ENCODE measurements around the gene CYSTM1. TPM values are rescaled to one million over a fixed set of nuclear protein-coding genes. Genes with fewer than 3 reads are reported as not detected.

Gene CYSTM1
- total RNA-seq, 2 experiments from 2014 or later = 15.8 to 18.5 TPM

DNA sequence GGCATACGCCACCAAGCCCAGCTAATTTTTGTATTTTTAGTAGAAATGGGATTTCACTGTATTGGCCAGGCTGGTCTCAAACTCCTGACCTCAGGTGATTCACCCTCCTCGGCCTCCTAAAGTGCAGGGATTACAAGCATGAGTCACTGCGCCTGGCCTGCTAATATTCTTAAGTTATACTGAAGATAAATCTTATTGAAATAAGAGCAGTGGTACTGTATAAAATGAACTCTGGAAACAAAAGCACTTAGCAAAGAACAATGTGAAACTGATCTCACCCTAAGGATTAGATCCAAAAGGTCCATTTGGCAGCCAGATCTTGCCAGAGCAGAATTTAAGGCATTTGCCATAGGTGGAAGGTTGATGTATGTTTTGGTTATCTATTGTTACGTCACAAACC, 27.1 kb downstream of the CYSTM1 start:
- H3K36me3 Mint-ChIP-seq (ENCODE audit: low read depth) = peaks cover 4% of the 10 kb centered on the region
- H3K27ac Mint-ChIP-seq = no peak overlapping the region
- no peaks in the 10 kb centered on the region for H3K4me1 Mint-ChIP-seq (ENCODE audit: low read depth)
- TF ChIP-seq CTCF (IDR thresholded peaks at IDR 0.05) = no peak
- H3K27me3 Mint-ChIP-seq = no peaks in the 10 kb centered on the region
- no peak for ATAC-seq
- DNase-seq = no peak
- POLR2A ChIA-PET = no interaction called here
- H3K9me3 Mint-ChIP-seq = no peaks in the 10 kb centered on the region
- intact Hi-C loops (cut with micrococcal nuclease) = no loop called here
- no peak overlapping the region for H3K4me3 Mint-ChIP-seq
- CTCF ChIA-PET = interaction anchor here (0.7 kb wide), 1 partner anchor 81 kb away, joined by 3 read pairs; no protein-coding TSS in a partner anchor

DNA sequence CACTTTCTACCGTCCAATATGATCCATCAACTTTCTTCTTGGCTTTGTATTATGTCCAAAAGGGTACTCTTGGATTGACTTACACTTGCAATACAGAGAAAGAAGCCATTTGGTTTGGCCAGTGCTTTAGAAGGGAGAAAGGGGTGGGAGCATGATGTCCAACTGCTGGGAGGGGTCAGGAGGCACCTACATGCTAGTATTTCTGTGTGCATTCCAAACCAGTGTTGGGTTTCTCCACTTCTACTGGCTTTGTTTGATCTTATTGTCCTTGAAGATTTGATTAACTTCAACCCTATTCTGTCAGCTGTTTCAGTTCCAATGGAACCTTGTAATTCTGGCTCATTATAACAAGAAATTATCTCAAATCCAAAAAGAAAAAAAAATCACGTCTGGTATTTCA, 27.6 kb downstream of the CYSTM1 start:
- Mint-ChIP-seq H3K27me3 (no peaks in the 10 kb centered on the region), H3K4me1 (ENCODE audit: low read depth) (peaks cover 5% of the 10 kb centered on the region), H3K36me3 (ENCODE audit: low read depth) (peaks cover 4% of the 10 kb centered on the region), H3K27ac (no peak overlapping the region), H3K9me3 (no peaks in the 10 kb centered on the region), H3K4me3 (no peak overlapping the region)
- intact Hi-C loops (cut with micrococcal nuclease) = no loop called here
- ChIA-PET CTCF (no interaction called here), POLR2A (no interaction called here)
- DNase-seq = no peak
- no peak for TF ChIP-seq CTCF (IDR thresholded peaks at IDR 0.05)
- ATAC-seq = no peak

DNA sequence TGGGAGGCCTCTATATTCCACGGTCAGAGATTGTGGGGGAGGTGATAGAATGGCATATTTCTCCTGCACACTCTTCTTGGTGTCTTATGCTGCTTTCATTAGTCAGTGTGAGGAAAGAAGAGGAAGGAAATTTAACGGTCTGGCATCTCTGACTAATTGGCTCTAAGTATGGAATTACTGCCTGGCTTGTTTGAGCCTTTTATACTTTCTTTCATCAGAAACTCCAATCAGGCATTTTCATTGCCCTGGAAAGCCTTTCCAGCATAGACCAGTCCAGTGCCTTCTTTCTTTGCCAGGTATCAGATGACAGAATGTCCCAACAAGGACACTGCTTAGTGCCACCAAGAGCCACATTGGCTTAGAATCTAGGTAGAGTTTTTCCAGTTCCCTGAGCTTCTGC, 30.2 kb downstream of the CYSTM1 start:
- no peak for ATAC-seq
- ChIA-PET POLR2A (no interaction called here), CTCF (interaction anchor here (0.8 to 1.4 kb wide), 3 partner anchors 8 to 60 kb away, joined by 3 to 4 read pairs (median 3); no protein-coding TSS in a partner anchor)
- DNase-seq = no peak
- H3K27ac Mint-ChIP-seq = no peak overlapping the region
- intact Hi-C loops (cut with micrococcal nuclease) = no loop called here
- H3K27me3 Mint-ChIP-seq = no peaks in the 10 kb centered on the region
- H3K4me3 Mint-ChIP-seq = no peak overlapping the region
- no peaks in the 10 kb centered on the region for H3K36me3 Mint-ChIP-seq (ENCODE audit: low read depth)
- TF ChIP-seq CTCF (IDR thresholded peaks at IDR 0.05) = no peak
- peaks cover 7% of the 10 kb centered on the region for H3K4me1 Mint-ChIP-seq (ENCODE audit: low read depth)
- H3K9me3 Mint-ChIP-seq = no peaks in the 10 kb centered on the region

GRCh38 chr5:140205952-140206351, 31.0 kb downstream of the CYSTM1 start:
- ATAC-seq (no peak), DNase-seq (no peak)
- H3K9me3 Mint-ChIP-seq = no peaks in the 10 kb centered on the region
- no peaks in the 10 kb centered on the region for H3K27me3 Mint-ChIP-seq
- peaks cover 7% of the 10 kb centered on the region for H3K4me1 Mint-ChIP-seq (ENCODE audit: low read depth)
- POLR2A ChIA-PET = no interaction called here
- intact Hi-C loops (cut with micrococcal nuclease) = no loop called here
- no peak for TF ChIP-seq CTCF (IDR thresholded peaks at IDR 0.05)
- H3K4me3 Mint-ChIP-seq = no peak overlapping the region
- CTCF ChIA-PET = interaction anchor here (0.8 to 1.4 kb wide), 6 partner anchors 9 to 61 kb away, joined by 3 to 5 read pairs (median 3); no protein-coding TSS in a partner anchor
- H3K27ac Mint-ChIP-seq = no peak overlapping the region
- H3K36me3 Mint-ChIP-seq (ENCODE audit: low read depth) = no peaks in the 10 kb centered on the region

DNA sequence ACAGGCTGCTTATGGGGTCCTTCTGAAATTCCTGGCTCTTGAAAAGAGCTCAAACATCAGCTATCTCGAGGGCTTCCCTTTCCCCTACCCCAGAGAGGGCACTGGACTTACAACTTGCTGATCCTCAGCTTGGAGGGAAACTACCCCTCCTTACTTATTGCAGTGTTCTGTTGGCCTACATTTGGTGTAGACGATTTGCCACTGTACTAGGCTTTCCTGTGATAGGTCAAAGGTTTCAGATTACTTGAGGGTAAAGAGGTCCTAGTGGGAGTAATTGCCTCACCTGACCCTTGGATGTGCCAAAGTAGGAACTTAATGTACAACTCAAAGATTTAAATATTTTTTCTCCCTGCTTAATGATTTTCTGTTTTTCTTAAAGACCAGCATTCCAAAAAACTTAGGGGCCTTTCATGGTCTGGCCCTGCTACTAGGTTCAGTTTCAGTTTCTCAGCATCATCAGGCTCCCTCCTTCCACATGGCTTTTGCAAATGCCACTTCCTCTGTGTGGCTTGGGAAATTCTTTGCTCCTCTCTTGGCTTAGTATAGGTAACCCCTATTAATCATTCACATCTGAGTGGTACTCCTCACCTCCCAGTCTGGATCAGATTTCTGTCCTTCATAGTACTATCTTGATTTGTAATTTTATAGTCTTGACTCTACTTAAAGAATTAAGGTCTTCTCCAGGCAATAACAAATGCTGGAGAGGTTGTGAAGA, 32.4 kb downstream of the CYSTM1 start:
- H3K4me1 Mint-ChIP-seq (ENCODE audit: low read depth) = peaks cover 7% of the 10 kb centered on the region
- CTCF ChIA-PET = interaction anchor here (0.8 to 1.1 kb wide), 2 partner anchors 20 to 32 kb away, joined by 3 read pairs; no protein-coding TSS in a partner anchor
- H3K27me3 Mint-ChIP-seq = no peaks in the 10 kb centered on the region
- H3K9me3 Mint-ChIP-seq = no peaks in the 10 kb centered on the region
- POLR2A ChIA-PET = no interaction called here
- intact Hi-C loops (cut with micrococcal nuclease) = no loop called here
- H3K27ac Mint-ChIP-seq = no peak overlapping the region
- H3K36me3 Mint-ChIP-seq (ENCODE audit: low read depth) = no peaks in the 10 kb centered on the region
- DNase-seq (no peak), ATAC-seq (no peak)
- H3K4me3 Mint-ChIP-seq = no peak overlapping the region
- TF ChIP-seq CTCF (IDR thresholded peaks at IDR 0.05) = no peak
